PC-3 (cell line): ENCODE data around the gene MAGI1. TPM values are rescaled to one million over a fixed set of nuclear protein-coding genes. Genes with fewer than 3 reads are reported as not detected.

Experiments used
- ATAC-seq: fragments of 200-7000 bp; cut with Tn5 transposase; 2 replicates; pipeline ENCODE4 v1.9.1; 2020; ENCODE audit warnings: mild to moderate bottlenecking, moderate library complexity
- BruUV-seq: library from RNA; stranded (reverse); fragments of 400-500 nt; replicated peaks from 2 replicates; lab custom pipeline; 2021; lab: Mats Ljungman, UMichigan
- CTCF ChIA-PET: fragments of 300-600 bp; sonication (Branson Sonifier 250); formaldehyde crosslinking; loops from one replicate; lab custom pipeline; 2022; ENCODE audit warnings: antibody characterized with exemption; lab: Charles Lee
- POLR2A ChIA-PET: fragments of 300-600 bp; sonication (Branson Sonifier 250); formaldehyde crosslinking; loops from one replicate; lab custom pipeline; 2022; ENCODE audit warnings: antibody characterized with exemption; ENCODE audit not compliant: unreplicated experiment; lab: Charles Lee
- DNase-seq: peaks from one replicate; pipeline ENCODE4 v3.0.0-alpha.2; 2015
- H2AFZ ChIP-seq: fragments of 300-600 bp; sonication (generic); 2 replicates; pipeline ENCODE4 v1.6.0; 2016; ENCODE audit warnings: antibody characterized with exemption, low read length
- H3F3A ChIP-seq: fragments of 300-600 bp; sonication (generic); one replicate; pipeline ENCODE4 v1.6.0; 2017; ENCODE audit warnings: antibody characterized with exemption, low read length, control low read depth, mild to moderate bottlenecking; ENCODE audit not compliant: unreplicated experiment
- H3K27ac ChIP-seq: fragments of 300-600 bp; sonication (generic); 2 replicates; pipeline ENCODE4 v1.5.1; 2016; ENCODE audit warnings: mild to moderate bottlenecking, low read length
- H3K27me3 ChIP-seq: fragments of 300-600 bp; sonication (generic); 2 replicates; pipeline ENCODE4 v1.6.1; 2016; ENCODE audit warnings: low read length, mixed read lengths
- H3K36me3 ChIP-seq: fragments of 300-600 bp; sonication (generic); 2 replicates; pipeline ENCODE4 v1.6.1; 2016; ENCODE audit warnings: low read depth, mixed run types, low read length, mixed read lengths
- H3K4me1 ChIP-seq: fragments of 300-600 bp; sonication (generic); 2 replicates; pipeline ENCODE4 v1.5.1; 2016; ENCODE audit warnings: low read length; ENCODE audit not compliant: insufficient read depth
- H3K4me2 ChIP-seq: fragments of 300-600 bp; sonication (generic); 2 replicates; pipeline ENCODE4 v1.6.0; 2016; ENCODE audit warnings: low read length
- H3K4me3 ChIP-seq: fragments of 300-600 bp; sonication (generic); 2 replicates; pipeline ENCODE4 v1.5.1; 2016; ENCODE audit warnings: mild to moderate bottlenecking, low read length, mixed read lengths
- H3K79me2 ChIP-seq: fragments of 300-600 bp; sonication (generic); 2 replicates; pipeline ENCODE4 v1.6.1; 2017; ENCODE audit warnings: low read length, mixed read lengths
- H3K9ac ChIP-seq: fragments of 300-600 bp; sonication (generic); 2 replicates; pipeline ENCODE4 v1.6.0; 2016; ENCODE audit warnings: mild to moderate bottlenecking, low read length
- H3K9me2 ChIP-seq: fragments of 300-600 bp; sonication (generic); replicated peaks from 2 replicates; pipeline ENCODE4 v1.6.1; 2016; ENCODE audit warnings: mixed run types, low read length, mixed read lengths
- H3K9me3 ChIP-seq: fragments of 300-600 bp; sonication (generic); 2 replicates; pipeline ENCODE4 v1.6.1; 2016; ENCODE audit warnings: low read length, mixed read lengths
- H4K20me1 ChIP-seq: fragments of 300-600 bp; sonication (generic); 2 replicates; pipeline ENCODE4 v1.6.1; 2016; ENCODE audit warnings: low read length, mixed read lengths
- EZH2 ChIP-seq: fragments of 300-600 bp; sonication (generic); IDR thresholded peaks from one replicate; pipeline ENCODE4 v1.6.1; 2017; ENCODE audit warnings: antibody characterized with exemption, mild to moderate bottlenecking, low read length; ENCODE audit not compliant: unreplicated experiment
- EZH2phosphoT487 ChIP-seq: fragments of 300-600 bp; sonication (generic); IDR thresholded peaks from 2 replicates; pipeline ENCODE4 v1.6.1; 2018; ENCODE audit warnings: mild to moderate bottlenecking, antibody characterized with exemption, low read length, borderline replicate concordance
- intact Hi-C: fragments of 100-400 bp; cut with micrococcal nuclease; formaldehyde crosslinking; loops from 2 replicates; pipeline ENCODE4 v1.9.0; 2023
- total RNA-seq: library from RNA; depleted of rRNA; stranded (reverse); fragments of >200 nt; gene quantifications from 2 replicates; pipeline ENCODE4 v1.2.3, GENCODE V29; 2014
- TF ChIP-seq, protein P1 (sequence below): fragments of 300-600 bp; sonication (generic); conservative IDR thresholded peaks from 2 replicates; pipeline ENCODE4 v1.5.1; 2017; ENCODE audit warnings: antibody characterized with exemption, low read depth, mild to moderate bottlenecking, low read length

MAGI1 gene
- total RNA-seq, 1 experiment from 2014 or later = 8.9 TPM

DNA sequence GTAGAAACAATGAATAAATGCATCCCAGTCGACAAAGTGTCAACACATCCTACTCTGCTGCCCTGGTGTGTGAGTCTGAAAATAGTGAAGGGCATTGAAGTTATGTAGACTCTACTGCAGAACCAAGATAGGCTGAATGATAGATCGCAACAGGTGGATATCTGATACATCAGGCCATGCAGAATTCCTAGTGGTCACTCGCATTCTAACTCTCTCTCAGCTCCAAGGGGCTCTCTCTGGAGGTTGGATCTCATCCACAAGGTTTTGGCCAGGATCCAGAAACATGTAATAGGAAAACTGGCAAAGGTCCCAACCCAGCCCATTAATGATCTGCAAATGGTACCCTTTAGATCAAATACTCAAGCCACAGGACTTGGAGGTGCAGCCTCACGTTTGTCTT, 514.1 kb downstream of the MAGI1 start:
- intact Hi-C loops = no loop called here

DNA sequence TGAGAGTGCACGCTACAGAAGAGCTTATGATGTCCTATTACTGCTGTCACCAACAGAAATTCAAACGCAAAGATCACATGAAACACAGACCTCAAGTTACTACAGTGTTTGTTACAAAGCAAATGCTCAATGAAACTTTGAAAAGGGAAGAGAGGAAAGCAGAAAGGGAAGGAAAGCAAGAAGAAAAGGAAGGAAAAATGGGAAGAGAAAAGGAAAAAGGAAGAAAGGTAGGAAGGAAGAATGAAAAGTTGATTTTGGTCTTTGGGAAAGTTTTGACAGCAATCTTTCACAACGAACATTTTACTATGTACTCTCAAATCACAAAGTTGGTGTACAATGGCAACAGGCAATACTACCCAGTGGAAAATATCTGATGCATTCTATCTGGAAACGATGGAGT, 514.8 kb downstream of the MAGI1 start:
- H3K9me2 ChIP-seq = no peaks in the 10 kb centered on the region
- no peak overlapping the region for H2AFZ ChIP-seq
- no peak for TF ChIP-seq EZH2
- TF ChIP-seq, protein P1, sequence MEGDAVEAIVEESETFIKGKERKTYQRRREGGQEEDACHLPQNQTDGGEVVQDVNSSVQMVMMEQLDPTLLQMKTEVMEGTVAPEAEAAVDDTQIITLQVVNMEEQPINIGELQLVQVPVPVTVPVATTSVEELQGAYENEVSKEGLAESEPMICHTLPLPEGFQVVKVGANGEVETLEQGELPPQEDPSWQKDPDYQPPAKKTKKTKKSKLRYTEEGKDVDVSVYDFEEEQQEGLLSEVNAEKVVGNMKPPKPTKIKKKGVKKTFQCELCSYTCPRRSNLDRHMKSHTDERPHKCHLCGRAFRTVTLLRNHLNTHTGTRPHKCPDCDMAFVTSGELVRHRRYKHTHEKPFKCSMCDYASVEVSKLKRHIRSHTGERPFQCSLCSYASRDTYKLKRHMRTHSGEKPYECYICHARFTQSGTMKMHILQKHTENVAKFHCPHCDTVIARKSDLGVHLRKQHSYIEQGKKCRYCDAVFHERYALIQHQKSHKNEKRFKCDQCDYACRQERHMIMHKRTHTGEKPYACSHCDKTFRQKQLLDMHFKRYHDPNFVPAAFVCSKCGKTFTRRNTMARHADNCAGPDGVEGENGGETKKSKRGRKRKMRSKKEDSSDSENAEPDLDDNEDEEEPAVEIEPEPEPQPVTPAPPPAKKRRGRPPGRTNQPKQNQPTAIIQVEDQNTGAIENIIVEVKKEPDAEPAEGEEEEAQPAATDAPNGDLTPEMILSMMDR = no peak
- TF ChIP-seq EZH2phosphoT487 = no peak
- no TSS peak for BruUV-seq
- no peak overlapping the region for H3K9ac ChIP-seq
- ATAC-seq (no peak), DNase-seq (no peak)
- no peaks in the 10 kb centered on the region for H3K27me3 ChIP-seq
- intact Hi-C loops = no loop called here
- H3K79me2 ChIP-seq = no peaks in the 10 kb centered on the region
- H4K20me1 ChIP-seq = no peaks in the 10 kb centered on the region
- no peaks in the 10 kb centered on the region for H3K36me3 ChIP-seq
- CTCF ChIA-PET = no interaction called here
- no peaks in the 10 kb centered on the region for H3F3A ChIP-seq
- H3K27ac ChIP-seq = no peak overlapping the region
- H3K4me2 ChIP-seq = no peak overlapping the region
- POLR2A ChIA-PET = no interaction called here
- H3K4me3 ChIP-seq = no peak overlapping the region
- H3K9me3 ChIP-seq = no peaks in the 10 kb centered on the region
- no peaks in the 10 kb centered on the region for H3K4me1 ChIP-seq

More for the DNA sequence above, 514.1 kb downstream of the MAGI1 start:
- TF ChIP-seq EZH2 = no peak
- no peak for TF ChIP-seq EZH2phosphoT487
- no peaks in the 10 kb centered on the region for H3K9me2 ChIP-seq
- H3K79me2 ChIP-seq = no peaks in the 10 kb centered on the region
- no peak overlapping the region for H3K4me3 ChIP-seq
- no TSS peak for BruUV-seq
- no peak for ATAC-seq
- POLR2A ChIA-PET = no interaction called here
- no peaks in the 10 kb centered on the region for H3K9me3 ChIP-seq
- H3F3A ChIP-seq = no peaks in the 10 kb centered on the region
- H4K20me1 ChIP-seq = no peaks in the 10 kb centered on the region
- no peak overlapping the region for H3K27ac ChIP-seq
- no peaks in the 10 kb centered on the region for H3K4me1 ChIP-seq
- no peak overlapping the region for H3K9ac ChIP-seq
- DNase-seq = no peak
- CTCF ChIA-PET = no interaction called here
- H2AFZ ChIP-seq = no peak overlapping the region
- H3K36me3 ChIP-seq = no peaks in the 10 kb centered on the region
- no peaks in the 10 kb centered on the region for H3K27me3 ChIP-seq
- H3K4me2 ChIP-seq = no peak overlapping the region

DNA sequence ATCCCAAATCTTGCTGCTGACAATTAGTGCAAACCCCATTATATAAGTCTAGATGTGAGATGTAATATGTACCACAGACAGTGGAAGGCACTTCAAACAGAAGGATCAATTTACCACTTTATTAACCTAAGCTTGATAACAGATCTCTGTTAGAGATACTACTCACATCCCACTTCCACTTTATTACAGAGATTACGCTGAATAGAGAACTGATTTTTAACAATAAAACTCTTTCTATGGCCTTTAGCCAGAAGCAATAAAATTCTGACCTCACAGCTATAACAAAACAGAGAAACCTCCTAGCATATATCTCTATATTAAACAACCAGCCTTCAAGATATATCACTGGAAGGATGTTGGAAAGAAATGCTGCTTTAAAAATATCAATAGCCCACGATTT, 517.7 kb downstream of the MAGI1 start:
- Histone ChIP-seq H3K4me2 (no peak overlapping the region), H3K9ac (no peak overlapping the region), H3K9me2 (no peaks in the 10 kb centered on the region), H3K27ac (no peak overlapping the region), H3K4me3 (no peak overlapping the region), H3K79me2 (no peaks in the 10 kb centered on the region), H3K27me3 (no peaks in the 10 kb centered on the region), H3F3A (no peaks in the 10 kb centered on the region), H3K4me1 (no peaks in the 10 kb centered on the region), H2AFZ (no peak overlapping the region), H3K9me3 (no peaks in the 10 kb centered on the region), H4K20me1 (no peaks in the 10 kb centered on the region), H3K36me3 (no peaks in the 10 kb centered on the region)
- DNase-seq (no peak), ATAC-seq (no peak)
- intact Hi-C loops = no loop called here
- POLR2A ChIA-PET = no interaction called here
- no TSS peak for BruUV-seq
- TF ChIP-seq, protein P1 = no peak
- TF ChIP-seq EZH2 (no peak), EZH2phosphoT487 (no peak)
- CTCF ChIA-PET = no interaction called here
